Fibroblast of skin of scalp (primary cell): ENCODE results near the gene SHC3.

Source experiments
- DNase-seq: peaks from one replicate; pipeline ENCODE4 v3.0.0-alpha.2; 2013

Gene SHC3

DNA sequence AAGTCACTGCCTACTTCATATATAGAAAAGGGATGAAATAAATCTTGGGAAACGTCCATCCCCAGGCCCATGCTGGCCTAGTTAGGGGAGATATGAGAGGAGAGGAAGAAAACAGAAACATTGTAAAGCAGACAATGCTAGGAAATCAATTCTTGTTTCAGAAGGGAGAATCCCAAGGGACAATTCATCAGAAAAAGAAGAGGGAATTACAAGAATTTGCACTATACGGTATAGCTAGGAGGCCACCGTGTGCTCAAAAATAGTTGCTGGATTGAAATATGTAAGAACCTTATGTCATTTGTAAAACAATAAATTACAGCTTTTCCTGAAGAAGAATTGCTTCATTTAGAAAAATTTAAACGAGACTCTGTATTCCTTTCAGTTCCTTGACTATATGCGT lies 8.3 kb upstream of the SHC3 start:
- DNase-seq: no peak

DNA sequence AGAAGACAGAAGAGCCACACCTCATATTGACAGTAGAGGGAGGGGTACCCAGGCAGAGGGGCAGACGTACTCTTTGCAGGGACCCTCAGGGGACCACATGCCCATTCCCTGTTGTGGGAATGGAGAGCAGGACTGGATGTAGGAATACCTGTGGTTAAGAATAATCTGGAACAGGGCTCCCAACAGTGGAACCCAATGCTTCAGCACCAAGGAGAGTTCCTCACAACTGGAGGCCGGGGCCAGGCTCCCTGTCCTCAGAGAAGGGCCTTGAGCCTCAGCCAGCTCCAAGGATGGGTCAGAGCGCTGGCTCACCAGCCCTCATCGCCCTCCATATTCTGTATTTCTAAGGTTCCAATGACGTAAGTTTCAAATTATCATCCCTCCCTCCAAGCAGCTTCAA lies 7.4 kb upstream of the SHC3 start:
- DNase-seq: peak; percentile 53

DNA sequence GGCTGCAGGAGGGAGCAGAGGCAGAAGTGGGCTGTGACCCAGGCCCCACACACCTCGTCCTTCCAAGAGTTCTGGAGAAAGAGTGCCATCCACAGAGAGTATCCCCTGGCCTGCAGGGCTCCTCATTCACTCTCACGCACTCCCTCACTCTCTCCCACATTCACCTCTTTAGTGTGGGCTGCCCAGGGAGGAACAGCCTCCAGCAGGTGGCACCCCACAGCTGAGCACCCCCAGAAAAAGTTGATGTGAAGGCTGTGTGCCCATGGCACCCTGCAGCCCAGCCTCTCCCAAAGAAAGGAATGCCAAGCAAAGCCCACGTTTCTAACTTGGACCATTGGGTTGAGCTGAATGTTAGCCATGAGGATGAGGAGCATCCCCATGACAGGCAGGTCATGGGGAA lies 4.5 kb upstream of the SHC3 start:
- DNase-seq: no peak

DNA sequence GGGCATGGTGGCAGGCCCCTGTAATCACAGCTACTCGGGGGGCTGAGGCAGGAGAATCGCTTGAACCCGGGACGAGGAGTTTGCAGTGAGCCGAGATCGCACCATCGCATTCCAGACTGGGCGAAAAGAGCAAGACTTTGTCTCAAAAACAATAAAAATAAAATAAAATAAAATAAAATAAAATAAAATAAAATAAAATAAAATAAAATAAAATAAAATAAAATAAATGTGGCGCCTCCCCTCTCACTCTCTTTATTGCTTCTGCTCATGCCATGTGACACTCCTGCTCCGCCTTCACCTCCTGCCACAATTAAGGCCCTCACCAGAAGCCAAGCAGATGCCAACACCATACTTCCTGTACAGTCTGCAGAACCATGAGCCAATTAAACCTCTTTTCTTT lies 3.8 kb upstream of the SHC3 start:
- DNase-seq: no peak

DNA sequence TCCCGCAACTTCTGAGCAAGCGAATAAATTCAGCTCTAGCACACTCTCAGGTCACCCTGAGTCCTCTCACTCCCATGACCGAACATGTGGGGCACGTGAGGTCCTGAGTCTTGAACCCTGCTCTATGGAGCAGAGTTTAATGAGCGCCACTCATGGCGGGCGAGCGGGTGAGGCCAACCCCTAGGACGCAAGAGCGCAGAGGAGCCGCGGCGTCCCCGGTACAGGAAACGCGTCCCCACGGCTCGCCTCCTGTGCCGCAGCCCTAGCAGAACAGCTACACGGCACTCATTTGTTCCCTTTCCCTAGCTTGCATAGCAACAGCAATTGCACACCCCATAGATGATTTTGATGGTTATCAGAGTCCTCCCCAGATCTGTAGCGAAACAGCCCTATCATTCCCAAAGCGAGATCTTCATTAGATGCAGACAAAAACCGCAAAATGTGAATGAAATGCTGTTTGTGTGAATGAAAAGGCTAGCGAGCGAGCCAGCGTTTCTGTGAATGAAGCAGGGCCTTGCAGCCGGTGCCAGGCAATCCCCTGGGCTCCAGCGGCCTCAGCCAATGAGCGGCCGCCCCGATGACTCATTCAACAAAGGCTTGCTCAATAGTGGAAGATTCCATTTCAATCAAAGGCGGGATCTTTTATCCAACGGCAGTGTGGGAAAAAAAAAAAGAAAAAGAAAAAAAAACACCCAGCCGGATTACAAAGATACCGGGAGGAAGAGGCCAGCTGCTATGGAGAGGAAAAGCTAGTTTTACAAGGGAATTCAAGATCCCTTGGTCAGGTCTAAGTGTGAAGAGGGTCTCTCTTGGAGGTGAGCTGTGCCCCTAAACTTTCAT lies 1.5 kb upstream of the SHC3 start:
- peak; percentile 97 for DNase-seq

DNA sequence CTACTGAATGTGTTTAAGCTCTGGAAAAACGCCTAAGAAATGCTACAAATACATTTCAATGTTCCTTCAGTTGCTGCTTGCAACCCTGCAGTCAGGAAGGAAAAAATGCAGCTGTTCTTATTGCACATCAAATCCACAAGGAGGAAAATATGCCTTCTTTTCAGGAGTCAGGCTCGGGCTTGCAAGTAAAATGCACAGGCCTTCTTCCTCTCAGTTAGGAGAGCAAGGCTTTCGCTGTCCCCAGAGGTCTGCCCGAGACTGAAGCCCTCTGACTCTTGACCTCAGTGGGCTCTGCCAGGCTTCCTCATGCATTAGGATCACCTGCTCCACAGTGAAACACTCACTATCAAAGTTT lies 899 bp upstream of the SHC3 start:
- DNase-seq: peak; percentile 40

DNA sequence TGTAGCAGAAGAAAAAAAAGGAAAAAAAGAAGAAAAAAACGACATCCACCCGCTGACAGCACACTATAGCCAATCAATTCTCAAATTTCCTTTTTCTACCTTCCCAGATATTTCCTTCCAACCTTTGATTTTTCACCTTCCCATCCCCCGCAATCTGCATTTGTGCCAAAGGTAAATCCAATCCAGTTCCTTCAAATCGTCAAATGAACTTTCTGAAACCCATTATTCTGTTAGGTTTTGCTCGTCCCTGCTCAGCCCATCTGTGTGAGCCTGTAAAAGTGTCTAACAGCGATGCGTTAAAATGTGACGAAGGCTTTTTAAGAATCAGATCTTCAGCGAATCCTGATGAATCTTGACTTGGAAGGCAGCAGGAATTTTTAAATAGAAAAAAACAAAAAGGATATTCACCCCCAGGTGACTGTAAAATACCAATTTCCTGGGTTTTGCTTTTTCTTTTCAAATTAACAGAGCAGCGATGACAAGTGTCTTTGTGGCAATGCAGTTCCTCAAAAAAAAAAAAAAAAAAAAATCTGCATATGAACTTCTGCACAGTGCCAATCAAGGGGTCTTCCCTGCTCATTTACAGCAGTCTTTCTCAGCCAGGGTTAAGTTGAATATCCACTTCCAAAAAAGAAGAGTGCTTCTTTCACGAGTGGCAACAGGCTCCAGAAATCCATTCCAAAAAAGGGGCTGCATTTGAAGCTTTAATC lies 367 bp upstream of the SHC3 start:
- DNase-seq: no peak

DNA sequence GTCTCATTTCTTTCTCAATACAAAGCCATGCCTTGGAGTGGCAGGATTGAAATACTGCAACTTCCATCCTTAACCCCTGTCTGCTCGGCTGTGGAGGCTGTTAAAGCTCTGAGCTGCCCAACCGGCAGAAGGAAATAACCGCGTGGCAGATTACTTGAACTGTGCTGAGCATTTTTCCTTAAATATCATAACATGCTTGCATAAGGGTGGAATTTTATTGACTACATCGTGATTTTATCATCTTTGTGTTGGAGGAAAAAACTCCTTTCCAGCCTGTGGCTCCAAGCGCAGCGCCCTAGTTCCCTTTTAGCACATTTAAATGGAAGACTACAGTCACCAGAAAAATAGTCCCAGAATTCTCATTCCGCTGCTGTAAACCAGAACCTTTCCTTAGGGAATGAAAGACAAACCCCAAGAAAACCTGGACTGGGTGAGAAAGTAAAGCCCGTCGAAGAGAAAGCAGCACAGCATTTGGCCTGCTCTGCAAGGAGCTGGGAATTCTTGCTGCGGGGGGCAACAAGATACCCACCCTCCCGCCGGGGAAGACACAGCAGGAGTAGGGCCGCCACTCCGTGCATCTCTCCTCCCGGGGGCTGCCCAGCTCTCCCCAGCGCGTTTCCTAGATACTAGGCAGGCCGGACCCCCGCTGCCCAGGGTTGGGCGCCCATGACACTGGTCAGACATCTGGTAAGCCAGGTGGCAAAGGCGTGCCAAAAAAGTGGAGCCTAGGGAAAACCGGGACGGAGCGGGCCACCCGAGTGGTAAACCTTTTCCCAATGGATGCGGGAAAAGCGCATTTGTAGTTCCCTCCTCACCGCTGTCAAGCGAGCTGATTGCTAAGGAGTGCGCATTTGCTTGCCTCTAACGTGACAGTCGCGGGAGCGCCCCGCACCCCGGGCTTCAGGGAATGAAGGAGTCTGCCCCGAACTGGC lies 1.3 kb downstream of the SHC3 start:
- peak; percentile 42 for DNase-seq

DNA sequence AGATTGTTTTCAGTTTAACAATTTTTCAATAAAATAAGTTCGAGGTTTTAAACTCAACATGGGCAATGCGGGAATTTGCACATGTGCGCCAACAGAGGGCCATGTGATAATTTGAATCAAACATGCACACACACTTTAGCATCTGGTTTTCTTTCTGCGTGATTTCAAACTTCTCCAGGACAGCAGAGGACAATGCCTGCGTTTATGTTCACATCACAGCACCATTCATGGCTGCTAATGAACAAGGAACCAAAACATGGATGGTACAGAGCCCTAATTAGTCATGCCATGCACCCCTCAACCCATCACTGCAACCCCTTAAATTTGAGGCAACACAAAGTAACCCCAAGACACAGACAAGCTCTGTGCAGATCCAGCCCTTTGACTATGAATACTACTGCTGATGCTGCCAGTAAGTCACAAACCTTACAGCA lies 2.8 kb downstream of the SHC3 start:
- DNase-seq: peak; percentile 23

DNA sequence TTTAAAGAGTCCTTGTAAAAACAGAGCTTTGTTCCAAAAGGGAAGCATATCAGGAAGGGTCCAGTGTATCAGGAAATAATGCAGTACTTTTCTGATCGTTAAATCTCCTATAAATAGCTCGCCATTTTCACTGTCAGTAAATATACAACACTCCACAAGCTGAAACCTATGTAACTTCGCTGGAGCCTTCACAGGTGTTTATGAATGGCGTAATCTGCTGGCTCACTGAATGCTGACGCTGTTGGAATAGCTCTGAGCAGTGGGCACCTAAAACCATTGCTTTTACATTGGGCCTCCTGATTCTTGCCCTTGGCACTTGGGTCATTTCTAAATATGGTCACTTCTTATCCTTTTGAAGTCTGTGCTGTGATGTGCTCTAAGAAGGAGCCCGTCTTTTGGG lies 4.3 kb downstream of the SHC3 start:
- no peak for DNase-seq

DNA sequence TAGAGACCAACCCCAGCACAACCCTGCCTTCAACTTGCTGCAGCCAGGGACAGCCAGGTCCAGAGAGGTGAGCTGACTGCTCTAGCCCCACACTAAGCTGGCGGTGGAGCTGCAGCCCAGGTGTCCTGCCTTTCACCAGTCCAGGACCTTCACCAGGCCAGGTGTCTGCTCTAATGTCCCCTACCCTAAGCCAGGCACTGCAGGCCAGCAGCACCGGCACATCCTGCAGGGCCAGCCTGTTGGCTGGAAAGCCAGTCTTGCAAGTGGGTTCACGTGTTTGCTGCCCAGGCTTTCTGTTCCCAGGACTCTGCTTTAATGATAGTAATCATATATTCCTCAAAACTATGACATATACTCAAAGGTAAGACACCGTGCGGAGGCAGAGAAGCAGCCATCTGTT lies 5.5 kb downstream of the SHC3 start:
- no peak for DNase-seq

DNA sequence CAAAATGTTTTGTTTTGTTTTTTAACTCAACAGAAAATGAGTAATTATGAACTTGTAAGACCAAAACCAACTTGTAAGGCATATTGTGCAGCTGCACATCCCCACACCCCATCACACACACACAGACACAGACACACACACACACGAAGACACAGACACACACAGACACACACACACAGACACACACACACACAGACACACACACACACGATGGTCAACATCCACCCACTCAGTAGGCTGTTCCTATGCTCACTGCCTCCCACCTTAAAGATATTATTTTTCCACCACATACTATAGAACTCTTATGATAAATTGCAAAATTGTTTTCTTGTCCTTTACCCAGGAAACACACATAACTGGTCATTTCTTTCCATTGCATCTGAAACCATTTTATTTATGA lies 6.2 kb downstream of the SHC3 start:
- DNase-seq: no peak

DNA sequence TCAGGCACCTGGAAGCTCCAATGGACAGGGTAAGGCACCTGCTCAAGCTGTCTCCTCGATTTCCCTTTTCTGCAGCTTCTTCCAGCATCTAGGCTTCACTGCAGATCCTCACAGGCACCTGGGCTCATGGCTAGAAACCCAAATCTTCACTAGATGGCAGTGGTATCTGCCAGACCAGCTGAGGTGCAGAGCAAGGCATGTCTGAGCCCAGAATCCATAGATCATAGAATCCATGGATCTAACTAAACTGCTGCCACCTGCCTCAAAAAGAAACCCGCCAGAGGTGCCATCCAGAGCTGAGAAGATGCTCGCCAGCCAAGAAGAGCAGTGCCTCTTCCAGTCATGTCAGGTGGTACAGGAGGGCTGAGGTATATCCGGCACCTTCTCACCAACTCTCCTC lies 6.9 kb downstream of the SHC3 start:
- DNase-seq: no peak

DNA sequence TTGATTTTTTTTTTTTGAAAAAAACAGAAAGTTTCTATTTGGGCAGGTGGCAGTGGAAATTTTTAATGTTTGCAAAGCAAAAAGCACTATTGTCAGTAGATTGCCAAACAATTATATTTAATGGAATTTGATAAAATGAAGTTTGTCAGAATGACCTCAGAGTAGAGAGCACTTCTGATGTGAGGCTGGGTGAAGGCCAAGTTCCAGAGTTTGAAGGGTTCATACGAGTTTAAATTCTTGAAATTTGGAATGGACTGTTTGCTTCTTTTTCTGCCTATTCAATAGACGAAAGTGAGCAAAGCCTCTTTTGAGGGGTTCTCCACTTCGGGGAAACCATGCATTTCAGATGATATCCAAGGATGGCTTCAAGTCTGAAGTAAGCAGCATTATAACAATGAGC lies 7.4 kb downstream of the SHC3 start:
- DNase-seq: no peak

DNA sequence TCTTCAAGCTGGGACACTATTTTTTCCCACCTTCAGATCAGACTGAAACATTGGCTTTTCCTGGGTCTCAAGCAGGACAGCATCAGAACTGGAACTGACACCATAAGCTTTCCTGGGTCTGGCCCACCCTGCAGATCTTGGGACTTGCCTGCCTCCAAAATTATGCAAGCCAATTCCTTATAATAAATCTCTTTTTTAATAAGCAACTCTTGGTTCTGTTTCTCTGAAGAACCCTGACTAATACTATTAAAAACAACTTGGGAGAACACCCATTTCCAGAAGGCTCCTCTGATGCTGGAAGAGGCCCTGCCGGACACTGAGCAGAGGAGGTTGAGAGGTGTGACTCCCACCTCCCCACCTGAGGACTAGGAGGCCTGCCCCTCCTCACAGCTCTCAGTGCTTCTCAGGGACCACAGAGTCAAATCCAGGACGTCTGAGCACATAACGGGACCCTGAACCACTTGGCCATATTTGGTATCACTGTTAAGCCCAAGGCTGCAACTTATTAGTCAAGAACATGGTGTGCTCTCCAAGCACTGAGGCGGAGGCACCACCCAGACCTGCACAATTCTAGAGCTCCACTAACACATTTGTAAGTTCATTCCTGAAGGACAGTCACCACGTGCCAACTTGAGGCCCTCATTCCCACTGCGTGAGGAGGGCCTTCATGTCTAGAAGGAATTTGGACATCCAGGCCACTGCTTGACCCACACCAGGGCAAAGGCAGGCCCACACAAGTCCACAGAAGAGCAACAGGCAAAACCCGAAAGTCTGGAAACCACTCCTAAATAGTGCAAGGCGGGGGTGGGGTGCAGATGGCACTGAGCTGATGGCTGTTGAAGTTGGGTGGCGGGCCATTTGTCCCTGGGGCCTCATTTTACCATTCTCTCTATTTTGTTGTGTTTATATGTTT lies 9.5 kb downstream of the SHC3 start:
- DNase-seq: no peak

DNA sequence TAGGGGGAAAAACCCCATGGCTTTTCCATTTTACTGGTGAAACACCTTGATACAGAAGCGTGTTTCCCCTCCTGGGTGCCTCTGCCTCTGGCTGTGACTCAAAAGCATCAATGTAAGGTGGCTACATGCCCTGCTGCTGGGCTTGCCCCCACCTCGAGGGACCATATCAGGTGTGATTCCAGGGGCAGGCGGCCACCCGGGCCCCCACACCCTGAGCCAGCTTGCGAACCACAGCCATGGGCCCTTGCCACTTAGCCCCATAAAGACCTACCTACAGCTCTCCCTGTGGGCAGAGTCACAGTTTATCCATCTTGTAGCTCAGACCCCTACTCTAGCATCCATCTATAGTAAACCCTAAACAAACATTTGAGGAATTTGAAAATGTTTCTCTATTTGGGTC lies 10.8 kb downstream of the SHC3 start:
- DNase-seq: no peak

DNA sequence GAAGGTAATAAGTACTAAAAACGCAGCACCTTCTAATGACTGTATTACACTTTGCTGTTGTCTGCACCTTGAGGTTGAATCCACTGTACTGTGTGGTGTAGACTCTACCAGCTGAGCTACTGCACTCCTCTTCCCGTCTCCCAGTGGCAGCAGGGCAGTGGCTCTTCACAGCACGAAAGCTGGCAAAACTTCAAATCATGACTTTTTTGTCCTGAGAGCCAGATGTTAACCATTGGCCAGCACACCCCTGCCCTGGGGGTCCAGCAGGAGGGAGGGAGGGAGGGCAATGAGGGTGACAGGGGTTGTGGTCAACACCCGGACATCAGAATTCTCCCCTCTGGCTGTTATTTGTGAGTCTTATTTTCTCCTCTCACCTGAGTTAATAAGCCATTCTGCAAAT lies 11.8 kb downstream of the SHC3 start:
- no peak for DNase-seq

DNA sequence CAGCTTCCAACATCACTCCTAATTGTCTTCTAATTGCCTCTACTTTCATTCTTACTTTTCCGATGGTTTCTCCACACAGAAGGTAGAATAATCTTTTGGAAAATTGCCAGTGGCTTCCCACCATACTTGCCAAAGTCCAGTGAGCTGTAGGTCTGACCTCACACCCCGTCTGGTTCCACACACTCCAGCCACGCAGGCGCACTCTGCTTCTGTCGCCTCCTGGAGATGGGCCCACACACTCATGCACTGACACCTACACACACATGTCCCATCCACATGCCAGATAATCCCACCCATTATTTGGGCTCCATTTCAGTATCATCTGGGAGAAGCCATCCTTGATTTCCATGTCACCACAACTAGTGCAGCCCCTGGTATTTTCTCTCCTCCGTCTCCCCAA lies 12.7 kb downstream of the SHC3 start:
- DNase-seq: no peak

DNA sequence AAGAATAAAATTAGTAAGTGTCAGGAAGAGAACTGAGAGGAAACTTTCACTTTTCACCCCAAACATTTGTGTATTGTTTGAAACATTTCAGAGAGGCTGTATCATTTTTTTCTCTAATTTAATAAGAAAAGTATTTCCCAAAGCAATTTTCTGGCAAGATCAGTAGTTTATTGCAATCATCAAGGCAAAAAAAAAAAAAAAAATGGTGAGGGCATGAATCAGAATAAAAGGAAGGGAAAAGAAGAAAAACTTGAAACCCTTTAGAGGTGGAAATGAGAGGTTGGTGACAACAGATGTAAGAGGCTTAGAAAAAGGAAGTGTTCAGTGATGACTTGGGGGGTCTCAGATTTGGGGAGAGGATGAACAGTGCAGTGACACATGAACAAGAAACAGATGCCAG lies 13.3 kb downstream of the SHC3 start:
- DNase-seq: no peak

DNA sequence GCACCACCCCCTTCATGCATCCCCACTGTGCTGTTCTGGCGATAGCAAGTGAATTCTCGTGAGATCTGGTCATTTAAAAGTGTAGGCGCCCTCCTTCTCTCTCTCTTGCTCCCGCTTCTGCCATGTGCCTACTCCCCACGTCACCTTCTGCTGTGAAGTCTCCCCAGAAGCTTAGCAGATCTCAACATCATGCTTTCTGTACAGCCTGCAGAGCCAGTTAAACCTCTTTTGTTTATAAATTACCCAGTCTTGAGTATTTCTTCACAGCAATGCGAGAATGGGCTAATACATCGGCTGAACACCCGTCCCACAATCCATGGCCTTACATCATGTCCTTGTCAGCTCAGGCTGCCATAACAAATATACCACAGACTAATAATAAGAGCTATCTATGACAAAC lies 17.4 kb downstream of the SHC3 start:
- DNase-seq: no peak

DNA sequence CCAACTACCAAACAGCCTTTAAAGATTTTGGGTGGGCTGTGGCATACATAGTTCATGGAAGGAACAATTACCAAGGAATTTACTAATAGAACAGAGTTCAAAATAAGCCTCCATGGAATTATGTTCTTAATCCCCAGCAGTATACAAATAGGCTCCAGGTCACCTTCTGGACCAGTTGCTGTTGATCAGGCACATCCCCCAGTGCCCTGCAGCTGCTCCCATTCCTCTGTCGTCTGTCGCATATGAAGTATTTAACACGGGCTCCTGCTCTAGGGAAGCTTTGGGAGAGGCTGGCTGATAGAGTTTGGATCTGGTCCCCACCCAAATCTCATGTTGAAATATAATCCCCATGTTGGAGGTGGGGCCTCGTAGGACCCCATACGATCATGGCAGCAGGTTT lies 17.8 kb downstream of the SHC3 start:
- no peak for DNase-seq

DNA sequence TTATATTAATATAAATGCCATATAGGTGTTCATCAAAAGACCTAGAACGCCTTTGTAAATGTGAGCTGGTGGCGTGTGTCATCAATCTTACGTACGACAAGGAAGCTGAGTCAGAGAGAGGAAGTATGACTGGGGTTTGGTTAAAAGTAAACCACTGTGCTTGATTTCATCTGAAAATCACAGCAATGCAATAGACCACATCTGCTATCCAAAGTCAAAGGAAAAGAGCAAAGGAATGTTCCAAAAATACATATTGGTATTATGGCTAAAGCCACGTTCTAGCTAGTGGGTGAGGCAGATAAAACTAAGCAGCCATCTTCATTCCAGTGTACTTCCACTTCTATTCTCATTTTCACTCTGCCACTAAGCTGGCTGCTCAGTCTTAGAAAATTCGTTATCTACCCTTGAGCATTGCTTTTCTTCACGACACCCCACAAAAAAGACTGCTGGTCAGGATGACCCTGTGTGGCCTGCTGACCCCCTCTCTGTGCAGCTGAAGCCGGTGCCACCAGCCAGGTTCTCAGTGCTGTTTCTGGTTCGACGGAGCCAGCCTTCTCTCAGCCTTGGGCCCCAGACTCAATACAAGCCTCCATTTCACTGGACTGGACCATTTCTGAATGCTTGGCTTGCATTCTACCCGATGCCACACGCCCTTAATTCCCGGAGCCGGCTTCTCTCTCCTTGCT lies 23.8 kb downstream of the SHC3 start:
- DNase-seq: peak; percentile 90
